Measurements from ENCODE around the gene PPIF. TPM values are rescaled to one million over a fixed set of nuclear protein-coding genes. Genes with fewer than 3 reads are reported as not detected.

Gene PPIF
- total and polyA plus RNA-seq, 7 donors: 44.6 to 297 (median 85.9) TPM

DNA sequence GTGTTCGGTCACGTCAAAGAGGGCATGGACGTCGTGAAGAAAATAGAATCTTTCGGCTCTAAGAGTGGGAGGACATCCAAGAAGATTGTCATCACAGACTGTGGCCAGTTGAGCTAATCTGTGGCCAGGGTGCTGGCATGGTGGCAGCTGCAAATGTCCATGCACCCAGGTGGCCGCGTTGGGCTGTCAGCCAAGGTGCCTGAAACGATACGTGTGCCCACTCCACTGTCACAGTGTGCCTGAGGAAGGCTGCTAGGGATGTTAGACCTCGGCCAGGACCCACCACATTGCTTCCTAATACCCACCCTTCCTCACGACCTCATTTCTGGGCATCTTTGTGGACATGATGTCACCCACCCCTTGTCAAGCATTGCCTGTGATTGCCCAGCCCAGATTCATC lies 6.5 kb downstream of the PPIF start:
- DNase-seq (no peak), ATAC-seq (peak; percentile 26 to 49 (median 38))
- Histone ChIP-seq H3K36me3 (ENCODE audit: insufficient read depth in 1 of 2, low read depth in 1 of 2) (peaks cover 5 to 76% of the 10 kb centered on the region in 2 donors), H3K27me3 (ENCODE audit: insufficient read depth in 3 of 3, low read length in 2 of 3) (no peaks in the 10 kb centered on the region), H3K27ac (peak overlapping the region; percentile 58), H3K4me3 (no peak overlapping the region), H3K4me1 (peaks cover 19% of the 10 kb centered on the region), H3K9me3 (no peaks in the 10 kb centered on the region)
- intact Hi-C loops (cut with DNase I): no loop called here
- 49 to 76% (median 54%) methylated on average over 11 of the region's 11 CpGs for WGBS, 3 donors
- TF ChIP-seq, protein P1, sequence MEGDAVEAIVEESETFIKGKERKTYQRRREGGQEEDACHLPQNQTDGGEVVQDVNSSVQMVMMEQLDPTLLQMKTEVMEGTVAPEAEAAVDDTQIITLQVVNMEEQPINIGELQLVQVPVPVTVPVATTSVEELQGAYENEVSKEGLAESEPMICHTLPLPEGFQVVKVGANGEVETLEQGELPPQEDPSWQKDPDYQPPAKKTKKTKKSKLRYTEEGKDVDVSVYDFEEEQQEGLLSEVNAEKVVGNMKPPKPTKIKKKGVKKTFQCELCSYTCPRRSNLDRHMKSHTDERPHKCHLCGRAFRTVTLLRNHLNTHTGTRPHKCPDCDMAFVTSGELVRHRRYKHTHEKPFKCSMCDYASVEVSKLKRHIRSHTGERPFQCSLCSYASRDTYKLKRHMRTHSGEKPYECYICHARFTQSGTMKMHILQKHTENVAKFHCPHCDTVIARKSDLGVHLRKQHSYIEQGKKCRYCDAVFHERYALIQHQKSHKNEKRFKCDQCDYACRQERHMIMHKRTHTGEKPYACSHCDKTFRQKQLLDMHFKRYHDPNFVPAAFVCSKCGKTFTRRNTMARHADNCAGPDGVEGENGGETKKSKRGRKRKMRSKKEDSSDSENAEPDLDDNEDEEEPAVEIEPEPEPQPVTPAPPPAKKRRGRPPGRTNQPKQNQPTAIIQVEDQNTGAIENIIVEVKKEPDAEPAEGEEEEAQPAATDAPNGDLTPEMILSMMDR (IDR thresholded peaks at IDR 0.05): no peak

DNA sequence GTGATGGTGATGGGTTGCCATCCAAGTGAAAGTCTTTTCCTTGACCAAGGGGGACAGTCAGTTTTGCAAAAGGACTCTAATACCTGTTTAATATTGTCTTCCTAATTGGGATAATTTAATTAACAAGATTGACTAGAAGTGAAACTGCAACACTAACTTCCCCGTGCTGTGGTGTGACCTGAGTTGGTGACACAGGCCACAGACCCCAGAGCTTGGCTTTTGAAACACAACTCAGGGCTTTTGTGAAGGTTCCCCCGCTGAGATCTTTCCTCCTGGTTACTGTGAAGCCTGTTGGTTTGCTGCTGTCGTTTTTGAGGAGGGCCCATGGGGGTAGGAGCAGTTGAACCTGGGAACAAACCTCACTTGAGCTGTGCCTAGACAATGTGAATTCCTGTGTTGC lies 6.9 kb downstream of the PPIF start:
- WGBS, 3 donors: 57 to 73% (median 70%) methylated on average over 3 of the region's 3 CpGs
- Histone ChIP-seq H3K4me3 (no peak overlapping the region), H3K9me3 (no peaks in the 10 kb centered on the region), H3K4me1 (peaks cover 15% of the 10 kb centered on the region), H3K27ac (peak overlapping the region; percentile 58), H3K27me3 (ENCODE audit: insufficient read depth in 3 of 3, low read length in 2 of 3) (no peaks in the 10 kb centered on the region), H3K36me3 (ENCODE audit: insufficient read depth in 1 of 2, low read depth in 1 of 2) (peaks cover 5 to 73% of the 10 kb centered on the region in 2 donors)
- ATAC-seq: no peak
- TF ChIP-seq, protein P1 (IDR thresholded peaks at IDR 0.05): no peak
- DNase-seq: no peak
- intact Hi-C loops (cut with DNase I): no loop called here

DNA sequence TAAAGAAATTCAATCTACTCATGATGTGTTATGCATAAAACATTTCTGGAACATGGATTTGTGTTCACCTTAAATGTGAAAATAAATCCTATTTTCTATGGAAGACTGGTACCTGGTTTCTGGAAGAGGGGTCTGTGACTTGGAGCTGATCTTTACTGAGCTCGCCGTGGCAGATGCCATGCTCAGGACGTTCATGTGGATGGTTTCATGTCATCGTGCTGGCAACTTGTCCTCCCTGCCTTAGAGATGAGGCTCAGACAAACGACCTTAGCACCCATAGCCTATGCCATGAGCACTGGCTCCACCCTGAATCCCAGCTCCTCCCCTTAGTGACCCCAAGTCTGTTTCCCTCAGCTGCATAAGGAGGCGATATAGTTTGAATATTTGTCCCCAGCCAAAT lies 7.3 kb downstream of the PPIF start:
- intact Hi-C loops (cut with DNase I): loop anchor here in 1 of 2 donors (5.0 kb wide), 1 partner anchor 248 kb away; no protein-coding TSS in a partner anchor
- WGBS, 3 donors: 77 to 88% (median 78%) methylated on average over 6 of the region's 6 CpGs
- TF ChIP-seq, protein P1 (IDR thresholded peaks at IDR 0.05): no peak
- ATAC-seq: no peak
- no peak overlapping the region for H3K4me3 ChIP-seq
- no peak overlapping the region for H3K27ac ChIP-seq
- no peak for DNase-seq
- peaks cover 13% of the 10 kb centered on the region for H3K4me1 ChIP-seq
- peaks cover 5 to 69% of the 10 kb centered on the region in 2 donors for H3K36me3 ChIP-seq (ENCODE audit: insufficient read depth in 1 of 2, low read depth in 1 of 2)
- H3K27me3 ChIP-seq (ENCODE audit: insufficient read depth in 3 of 3, low read length in 2 of 3): no peaks in the 10 kb centered on the region
- H3K9me3 ChIP-seq: no peaks in the 10 kb centered on the region

DNA sequence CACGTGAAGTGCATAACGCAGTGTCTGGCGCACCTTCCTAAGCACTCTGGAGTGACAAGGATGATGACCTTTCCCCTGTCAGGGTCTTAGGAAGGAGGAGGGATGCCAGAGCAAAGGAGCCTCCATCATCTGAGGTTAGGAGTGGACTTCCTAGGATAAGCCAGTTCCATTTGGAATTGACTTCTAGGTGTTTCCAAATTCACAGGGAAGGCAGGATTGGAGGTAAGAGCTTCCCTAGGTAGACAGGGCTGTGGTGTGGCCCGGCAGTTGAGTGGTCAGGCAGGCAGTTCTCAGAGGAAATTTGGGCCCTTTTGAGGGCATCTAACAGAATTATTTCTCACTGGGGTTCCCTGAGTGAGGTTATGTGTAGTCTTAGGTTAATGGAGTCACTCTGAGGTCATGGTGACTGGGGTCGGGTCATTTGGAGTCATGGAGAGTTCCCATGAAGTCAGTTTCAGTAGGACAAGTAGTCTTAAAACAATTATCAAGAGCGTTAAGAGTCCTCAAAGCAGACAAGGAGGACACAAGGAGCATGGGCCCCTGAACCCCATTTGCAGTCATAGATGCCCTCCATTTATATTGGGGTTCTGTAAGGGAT lies 8.2 kb downstream of the PPIF start:
- DNase-seq: no peak
- Histone ChIP-seq H3K27me3 (ENCODE audit: insufficient read depth in 3 of 3, low read length in 2 of 3) (no peaks in the 10 kb centered on the region), H3K27ac (no peak overlapping the region), H3K9me3 (no peaks in the 10 kb centered on the region), H3K4me3 (no peak overlapping the region), H3K36me3 (ENCODE audit: insufficient read depth in 1 of 2, low read depth in 1 of 2) (peaks cover 3 to 60% of the 10 kb centered on the region in 2 donors), H3K4me1 (peaks cover 13% of the 10 kb centered on the region)
- no peak for ATAC-seq
- intact Hi-C loops (cut with DNase I): loop anchor here in 1 of 2 donors (5.0 kb wide), 1 partner anchor 247 kb away; no protein-coding TSS in a partner anchor
- TF ChIP-seq, protein P1 (IDR thresholded peaks at IDR 0.05): no peak
- WGBS, 3 donors: 86 to 90% (median 90%) methylated on average over 6 of the region's 6 CpGs

DNA sequence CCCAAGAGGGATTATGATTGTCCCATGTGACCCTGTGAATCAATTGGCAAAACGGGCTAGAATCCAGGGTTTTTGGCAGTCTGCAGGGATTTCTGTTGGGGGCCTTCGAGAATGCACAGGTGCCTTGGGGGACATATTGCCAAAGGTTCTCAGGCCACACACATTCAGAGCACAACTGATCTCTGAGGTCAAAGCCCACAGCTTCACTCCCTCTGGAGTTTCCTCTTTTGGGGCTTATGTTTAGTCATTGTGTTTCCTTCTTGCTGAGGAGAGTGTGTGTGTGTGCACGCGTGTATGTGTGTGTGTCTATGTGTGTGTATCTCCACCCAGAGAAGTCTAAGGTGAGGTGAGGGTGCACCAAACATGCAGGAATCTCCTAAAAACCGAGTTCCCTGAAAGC lies 8.8 kb downstream of the PPIF start:
- WGBS, 3 donors: 83 to 89% (median 83%) methylated on average over 5 of the region's 5 CpGs
- TF ChIP-seq, protein P1 (IDR thresholded peaks at IDR 0.05): no peak
- no peak for DNase-seq
- no peak for ATAC-seq
- Histone ChIP-seq H3K9me3 (no peaks in the 10 kb centered on the region), H3K27ac (no peak overlapping the region), H3K27me3 (ENCODE audit: insufficient read depth in 3 of 3, low read length in 2 of 3) (no peaks in the 10 kb centered on the region), H3K4me3 (no peak overlapping the region), H3K36me3 (ENCODE audit: insufficient read depth in 1 of 2, low read depth in 1 of 2) (peaks cover 3 to 54% of the 10 kb centered on the region in 2 donors), H3K4me1 (peaks cover 13% of the 10 kb centered on the region)
- intact Hi-C loops (cut with DNase I): loop anchor here in 1 of 2 donors (5.0 kb wide), 1 partner anchor 246 kb away; no protein-coding TSS in a partner anchor
